PC-3 (cell line): ENCODE data around the gene CHID1.

Source experiments
- CTCF ChIP-seq: fragments of 300-600 bp; sonication (generic); conservative IDR thresholded peaks from 2 replicates; pipeline ENCODE4 v1.5.1; 2017; ENCODE audit warnings: antibody characterized with exemption, low read depth, mild to moderate bottlenecking, low read length
- EZH2phosphoT487 ChIP-seq: fragments of 300-600 bp; sonication (generic); IDR thresholded peaks from 2 replicates; pipeline ENCODE4 v1.6.1; 2018; ENCODE audit warnings: mild to moderate bottlenecking, antibody characterized with exemption, low read length, borderline replicate concordance

- TF ChIP-seq CTCF (no peak), EZH2phosphoT487 (no peak)
Observed at GRCh38 chr11:947744-948143, 37.1 kb upstream of the CHID1 start.
